HG02623 (cell line): Measurements from ENCODE around the gene FGFR2.

ENCODE experiments used
- ATAC-seq: cut with Tn5 transposase; IDR thresholded peaks from one replicate; pipeline ENCODE4 v1.9.1; 2021; ENCODE audit warnings: moderate library complexity; ENCODE audit not compliant: unreplicated experiment

Gene FGFR2

DNA sequence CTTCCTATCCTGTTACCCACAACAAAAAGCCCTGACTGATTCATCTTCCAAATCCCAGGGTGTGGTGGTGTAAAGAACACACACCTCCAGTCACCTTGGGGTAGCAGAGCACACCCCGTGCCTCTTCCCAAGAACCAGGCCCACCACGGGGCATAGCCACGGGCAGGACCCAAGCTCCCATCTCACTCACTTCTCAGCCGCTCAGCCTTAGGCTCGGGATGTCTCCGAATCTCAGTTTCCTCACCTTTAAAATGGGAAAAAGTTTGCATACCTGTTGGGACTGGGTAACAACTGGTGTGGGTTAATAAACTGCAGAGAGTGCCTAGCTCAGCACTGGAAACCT is 139.0 kb downstream of the FGFR2 start:
- ATAC-seq, result no peak

DNA sequence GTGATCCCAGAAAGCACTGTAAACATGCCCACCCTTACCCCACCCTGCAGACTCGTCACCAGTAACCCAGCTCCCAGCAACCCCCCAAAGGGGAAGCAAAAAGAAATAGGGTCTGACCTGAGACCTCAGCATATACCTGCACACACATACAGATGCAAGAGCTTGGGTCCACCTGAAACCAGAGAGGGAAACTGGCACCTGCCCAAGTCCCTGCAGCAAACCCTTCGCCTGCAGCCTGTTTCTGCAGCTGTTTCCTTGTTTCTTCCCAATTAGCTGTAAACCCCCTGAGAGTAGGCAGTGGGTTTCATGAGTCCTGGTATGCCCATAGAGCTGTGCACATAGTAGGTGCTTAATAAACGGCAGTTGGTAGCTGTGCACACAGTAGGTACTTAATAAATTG is 140.5 kb downstream of the FGFR2 start:
- no peak for ATAC-seq

DNA sequence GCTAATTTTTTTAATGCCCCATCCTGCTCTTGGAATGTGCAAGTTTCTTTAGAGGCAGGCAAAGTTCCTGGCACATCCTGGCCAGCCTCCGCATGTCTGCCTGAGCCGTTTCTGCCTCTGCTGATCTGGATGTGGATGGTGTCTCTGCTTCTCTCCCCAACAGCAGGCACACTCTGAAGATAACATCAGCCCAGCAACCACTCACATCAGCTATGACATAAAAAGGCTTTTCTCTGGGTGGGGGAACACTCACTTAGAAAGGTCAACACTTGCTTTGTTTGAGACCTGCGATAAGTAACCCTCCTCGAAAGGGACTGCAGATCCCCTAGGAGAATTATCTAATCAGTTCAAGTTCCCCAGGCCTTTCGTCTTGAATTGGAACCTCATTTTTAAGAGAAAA is 142.9 kb downstream of the FGFR2 start:
- no peak for ATAC-seq

DNA sequence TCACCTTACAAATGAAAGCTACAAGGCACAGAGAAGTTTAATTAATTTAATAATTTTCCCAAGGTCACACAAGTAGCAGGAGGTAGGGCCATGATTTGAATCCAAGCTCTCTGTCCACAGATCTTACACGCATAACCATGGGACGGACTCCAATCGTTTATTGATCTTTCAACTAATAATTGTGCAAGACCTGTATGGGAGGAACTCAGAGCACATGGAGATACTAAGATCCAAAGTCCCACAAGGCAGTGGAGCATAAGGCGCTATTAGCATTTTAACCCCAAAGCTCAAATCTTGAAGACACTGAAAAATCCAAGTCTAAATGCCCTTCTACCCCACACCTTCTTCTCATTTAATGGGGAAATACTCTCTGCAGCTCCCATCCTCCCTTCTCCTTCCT is 143.5 kb downstream of the FGFR2 start:
- no peak for ATAC-seq

DNA sequence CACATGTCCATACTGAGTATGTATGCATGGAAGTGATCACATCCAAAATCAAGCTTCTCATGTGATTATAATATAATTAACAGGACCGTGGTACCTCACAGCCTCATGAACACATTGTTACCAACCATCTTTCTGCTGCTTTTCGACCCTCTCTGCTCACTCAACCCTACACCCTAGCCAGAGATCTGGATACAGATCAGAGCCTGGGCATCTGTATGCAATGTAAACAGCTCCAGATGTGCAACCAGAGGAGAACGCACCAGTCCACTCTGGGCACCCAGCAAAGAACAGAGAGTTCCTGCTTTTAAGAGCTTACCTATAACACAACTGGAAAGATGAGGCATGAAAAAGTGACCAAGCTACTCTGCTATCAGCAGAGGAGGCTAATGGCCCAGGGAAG is 145.1 kb downstream of the FGFR2 start:
- ATAC-seq, result no peak

DNA sequence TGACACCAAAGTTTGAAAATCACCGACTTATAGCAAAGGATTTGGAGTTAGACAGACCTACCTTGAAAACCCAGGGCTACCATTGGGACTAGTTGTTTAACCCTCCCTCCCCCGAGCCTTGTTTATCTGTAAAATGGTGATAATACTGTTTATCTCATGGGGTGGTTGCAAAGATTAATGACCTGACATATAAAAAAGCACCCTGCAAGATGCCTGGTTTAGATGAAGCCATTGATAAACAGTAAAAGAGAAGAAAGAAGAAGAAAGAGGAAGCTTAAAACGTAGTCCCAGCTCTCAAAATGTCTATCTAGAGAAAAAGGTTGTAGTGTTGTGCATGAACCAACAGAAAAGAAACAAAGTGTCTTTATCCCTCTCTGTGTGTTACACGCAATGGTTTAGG is 145.7 kb downstream of the FGFR2 start:
- no peak for ATAC-seq

DNA sequence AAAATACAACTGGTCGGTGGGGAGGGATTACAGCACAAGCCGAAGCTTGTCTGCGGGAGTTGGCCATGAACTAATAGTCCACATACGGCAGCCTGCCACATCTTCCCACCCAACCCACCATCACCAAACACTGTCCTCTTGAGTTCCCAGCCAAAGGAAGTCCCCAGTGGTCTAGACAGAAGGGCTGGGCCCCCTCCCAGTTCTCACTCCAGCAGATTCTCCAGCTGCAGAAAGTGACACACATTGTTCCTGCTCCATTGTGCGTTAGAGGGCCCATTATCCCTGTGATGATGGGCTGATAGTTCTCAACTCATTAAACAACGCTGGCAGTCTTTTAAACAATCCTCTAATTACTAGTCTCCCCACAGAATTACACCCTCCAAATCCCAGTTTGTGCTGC is 148.0 kb downstream of the FGFR2 start:
- ATAC-seq, result no peak

DNA sequence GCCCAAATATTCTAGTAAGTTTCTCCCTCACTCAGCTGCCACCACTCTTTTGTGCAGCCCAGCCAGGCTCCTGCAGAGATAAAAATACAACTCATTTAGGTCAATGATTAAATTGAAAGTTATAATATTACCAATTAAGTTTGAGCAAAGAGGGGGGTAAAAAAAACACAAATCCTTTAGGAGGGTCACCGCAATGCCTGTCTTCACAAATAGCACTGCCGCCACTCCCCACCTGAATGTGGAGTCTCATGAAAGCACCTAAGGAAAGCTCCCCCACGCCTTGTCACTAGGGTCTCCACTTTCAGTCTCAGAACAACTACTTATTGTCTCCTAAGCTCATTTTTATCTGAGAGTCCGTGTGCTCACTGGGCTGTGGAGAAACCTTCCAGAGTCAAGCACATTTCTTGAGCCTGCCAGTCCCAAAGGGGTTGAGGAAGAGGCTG is 148.7 kb downstream of the FGFR2 start:
- ATAC-seq, result peak; percentile 23

DNA sequence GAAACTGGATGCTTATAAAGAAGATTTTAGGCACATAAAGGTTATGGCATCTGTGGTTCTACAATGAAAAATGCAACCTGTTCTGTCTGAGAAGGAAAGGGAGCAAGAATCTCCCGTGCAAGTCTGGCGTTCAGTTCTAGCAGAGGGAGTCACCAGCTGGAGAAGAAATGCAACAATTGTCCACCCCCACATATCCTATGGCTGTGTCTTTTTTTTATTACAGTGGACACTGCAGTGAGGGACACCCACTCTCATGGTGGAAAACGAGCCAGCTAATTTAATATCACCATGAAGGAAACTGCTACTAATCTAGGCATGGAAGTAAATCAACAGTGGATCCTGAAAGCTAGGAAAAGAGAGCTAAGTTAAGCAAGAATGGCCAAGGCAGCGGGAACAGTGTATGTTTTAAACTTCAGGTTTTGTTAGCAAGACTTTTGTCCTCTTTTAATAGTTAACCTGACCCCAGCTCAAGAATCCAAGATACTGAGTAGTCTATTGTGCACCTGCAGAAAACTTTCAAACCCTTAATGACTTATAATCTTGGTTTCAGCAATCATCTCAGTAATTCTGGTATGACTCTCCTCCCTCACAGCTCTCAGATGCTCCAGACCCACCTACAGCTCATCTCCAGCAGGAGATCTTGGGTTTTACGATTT is 149.3 kb downstream of the FGFR2 start:
- ATAC-seq, result peak; percentile 94

DNA sequence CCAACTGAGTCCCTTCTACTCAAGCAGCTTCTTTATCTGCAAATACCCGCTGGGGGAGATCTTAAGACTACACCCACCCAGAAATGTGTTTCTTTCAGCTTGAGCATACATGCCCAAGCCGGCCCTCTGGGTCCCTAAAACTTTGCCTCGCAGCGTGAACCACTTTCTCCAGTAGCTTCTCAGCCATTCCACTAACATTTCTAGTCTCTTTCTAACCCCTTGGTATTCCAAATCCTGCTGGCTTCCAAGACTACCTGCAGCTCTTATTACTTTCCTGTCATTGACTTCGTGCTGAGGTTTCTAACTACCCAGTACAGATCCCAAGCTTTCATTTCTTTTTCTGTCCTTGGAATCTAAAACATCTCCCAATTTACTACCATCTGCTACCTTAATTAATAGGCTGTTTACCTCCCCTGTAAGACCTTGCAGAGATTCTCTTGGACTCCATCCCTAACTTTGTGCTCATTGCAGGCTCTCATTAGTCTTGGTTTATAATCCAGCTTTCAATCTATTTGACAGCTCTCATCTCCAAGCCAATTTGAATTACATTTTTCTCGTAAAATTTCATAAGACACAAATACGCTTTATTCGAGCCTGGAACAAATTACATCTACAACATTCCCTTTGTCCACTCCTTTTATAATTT is 153.6 kb downstream of the FGFR2 start:
- no peak for ATAC-seq

DNA sequence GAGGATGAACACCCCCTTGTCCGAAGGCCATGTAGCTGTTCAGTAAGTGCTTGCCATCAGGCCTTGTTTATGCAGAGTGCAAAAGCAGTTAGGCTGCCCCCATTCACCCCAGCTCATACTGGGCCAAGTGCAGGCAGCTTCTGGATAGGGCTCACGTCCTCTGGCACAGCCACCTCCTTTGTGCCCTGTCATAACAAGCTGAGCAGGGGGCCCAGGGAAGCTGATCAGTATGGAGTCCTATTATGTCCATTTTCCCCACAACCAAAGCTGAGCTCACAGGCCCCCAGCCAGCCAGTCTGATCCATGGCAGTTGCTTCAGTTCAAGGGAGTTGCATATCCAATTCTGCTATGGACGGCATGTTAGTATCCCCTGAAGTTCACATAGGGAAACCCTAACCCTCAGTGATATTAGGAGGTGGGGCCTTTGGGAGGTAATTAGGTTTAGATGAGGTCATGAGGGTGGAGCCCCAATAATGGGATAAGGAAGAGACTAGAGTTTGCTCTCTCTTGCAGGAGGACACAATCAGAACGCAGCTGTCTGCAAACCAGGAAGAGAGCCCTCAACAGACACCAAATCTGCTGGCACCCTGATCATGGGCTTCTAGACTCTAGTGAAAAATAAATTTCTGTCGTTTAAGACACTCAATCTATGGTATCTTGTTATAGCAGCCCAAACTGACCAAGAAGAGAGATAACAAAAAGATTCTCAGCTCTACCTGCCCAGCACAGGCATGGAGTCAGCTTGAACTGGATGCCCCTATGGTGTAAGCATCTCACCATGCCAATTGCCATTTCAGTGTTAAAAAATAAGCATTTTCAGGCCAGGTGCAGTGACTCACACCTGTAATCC is 155.9 kb downstream of the FGFR2 start:
- no peak for ATAC-seq

DNA sequence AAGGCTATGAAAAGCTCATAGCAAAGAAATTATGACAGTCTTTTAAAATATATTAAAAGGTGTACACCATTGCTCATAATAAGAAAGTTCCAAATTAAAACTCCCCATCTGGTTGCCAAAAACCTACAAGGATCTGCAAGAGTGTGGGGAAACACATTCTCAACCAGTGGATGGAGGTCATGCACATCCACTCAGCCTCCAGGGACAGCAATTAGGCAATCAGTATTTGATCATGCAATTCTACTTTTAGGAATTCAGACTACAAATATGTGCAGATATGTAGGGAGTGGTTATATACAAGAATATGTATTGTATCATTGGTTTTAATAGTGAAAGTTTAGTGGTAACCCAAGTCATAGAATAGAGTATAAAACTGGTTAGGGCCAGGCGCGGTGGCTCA is 157.8 kb downstream of the FGFR2 start:
- ATAC-seq, result no peak

DNA sequence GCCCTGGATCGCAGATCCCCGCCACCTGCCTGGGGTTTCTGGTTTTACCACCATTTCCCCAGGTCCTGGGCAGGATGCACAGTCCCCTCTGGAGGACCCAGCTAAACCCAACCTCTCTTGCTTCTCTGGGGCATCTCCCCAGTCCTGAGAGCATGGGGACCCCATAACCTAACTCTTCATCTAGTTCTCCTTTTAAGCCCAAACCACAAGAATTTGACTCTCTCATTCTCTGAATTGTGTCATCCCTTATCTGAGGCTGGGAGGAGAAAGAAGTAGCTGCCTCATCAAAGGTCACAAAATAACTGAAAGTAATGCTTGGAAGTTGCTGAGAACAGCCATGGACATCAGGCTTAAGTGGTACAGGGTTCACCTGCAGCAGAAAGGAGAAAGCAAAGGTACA is 159.9 kb downstream of the FGFR2 start:
- ATAC-seq, result no peak

DNA sequence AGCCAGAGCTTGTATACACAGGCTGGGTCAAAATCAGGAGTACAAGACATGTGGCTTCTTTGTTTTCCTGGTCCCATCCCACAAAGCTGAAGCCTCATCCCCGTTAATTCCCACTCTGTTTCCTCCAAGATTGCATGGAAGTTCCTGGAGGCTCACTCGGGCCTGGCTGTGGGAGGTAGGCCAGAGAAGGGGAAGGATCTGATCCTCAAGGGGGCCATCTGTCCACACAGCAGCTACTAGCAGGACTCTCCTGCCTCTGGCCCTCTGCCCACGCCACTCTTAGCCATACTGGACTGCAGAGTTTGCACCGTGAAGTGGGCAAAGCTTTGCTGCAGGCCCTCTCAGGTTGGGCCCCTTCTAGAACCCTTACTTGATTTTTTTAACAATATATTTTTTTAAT is 160.6 kb downstream of the FGFR2 start:
- ATAC-seq, result no peak

DNA sequence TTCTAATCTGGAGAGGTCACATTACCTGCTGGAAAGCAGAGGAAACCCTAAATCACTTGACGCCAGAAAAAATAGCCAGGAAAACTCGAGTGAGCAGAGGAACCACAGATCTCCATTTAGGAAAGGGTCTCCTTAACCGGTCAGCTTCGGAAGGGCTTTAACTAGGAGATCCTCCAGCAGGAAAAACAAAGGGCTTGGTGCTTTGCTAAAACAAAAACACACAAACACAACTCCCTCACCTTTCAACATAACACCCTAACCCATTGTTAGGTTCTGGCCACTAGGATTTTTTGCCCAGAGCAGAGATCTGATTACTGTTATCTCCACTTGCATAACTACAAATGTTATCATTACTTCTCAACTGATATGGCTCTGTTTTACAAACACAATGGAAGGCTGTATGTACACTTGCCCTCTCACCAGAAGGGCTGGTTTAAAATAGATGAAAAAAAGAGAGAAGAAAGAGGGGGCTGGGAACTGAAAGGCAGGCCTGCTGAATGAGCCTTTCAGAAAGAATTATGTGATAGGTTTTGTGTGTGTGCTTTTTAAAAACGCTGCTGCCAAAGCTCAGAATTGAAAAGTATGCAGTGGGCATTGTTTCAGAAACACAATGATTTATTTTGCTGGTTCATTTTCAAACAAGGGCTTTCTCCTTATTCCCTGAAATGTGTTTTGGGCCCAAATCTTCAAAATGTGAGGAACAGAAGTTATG is 161.5 kb downstream of the FGFR2 start:
- no peak for ATAC-seq

DNA sequence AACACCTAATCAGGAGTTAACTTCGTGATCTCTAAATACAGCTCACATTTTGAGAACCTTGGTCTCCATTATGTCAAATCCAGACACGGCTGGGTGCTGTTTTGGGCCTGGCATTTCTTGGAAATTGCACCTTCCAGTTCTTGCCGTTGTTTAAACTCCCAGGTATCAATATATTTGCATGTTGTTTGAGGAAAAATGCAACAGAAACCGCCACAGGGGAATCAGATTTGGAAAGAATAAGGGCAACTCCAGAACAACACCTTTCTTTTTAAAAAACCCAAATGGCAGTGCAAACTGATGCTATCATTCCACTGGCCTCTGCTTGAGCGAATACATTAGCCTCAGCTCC is 162.0 kb downstream of the FGFR2 start:
- no peak for ATAC-seq

DNA sequence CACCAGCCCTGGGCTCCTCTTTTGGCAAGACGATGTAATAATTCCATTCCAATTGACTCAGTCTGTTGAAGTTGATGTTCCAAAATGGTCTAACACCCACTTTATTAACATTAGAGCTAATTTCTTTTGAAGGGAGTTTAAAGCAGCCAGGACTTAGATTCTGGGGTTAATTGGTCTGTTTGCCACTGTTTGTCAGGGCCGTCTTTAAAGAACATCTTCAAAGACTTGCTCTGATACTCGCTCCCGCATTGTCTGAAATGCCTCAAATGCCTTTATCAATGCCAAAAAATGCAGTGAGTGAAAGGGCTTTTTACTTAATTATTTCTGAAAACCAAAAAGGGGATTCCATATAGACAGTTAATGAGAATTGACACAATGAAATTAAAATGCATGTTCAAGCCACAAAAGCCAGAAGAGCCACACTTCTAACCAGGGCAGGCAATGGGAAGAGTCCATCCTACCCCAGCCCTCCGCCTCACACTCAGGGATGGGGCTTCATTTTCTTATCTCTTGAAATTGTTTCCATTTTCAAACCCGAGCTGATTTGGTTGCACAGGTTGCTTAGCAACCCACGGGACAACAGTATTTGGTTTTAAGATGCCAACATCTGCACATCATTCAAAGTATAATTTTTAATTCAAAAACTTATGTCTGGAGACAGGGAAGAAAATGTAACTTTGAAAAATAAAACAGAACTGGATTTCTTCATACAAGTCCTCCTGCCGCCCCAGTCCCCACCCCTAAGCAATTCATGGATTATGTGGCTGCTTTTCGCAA is 163.0 kb downstream of the FGFR2 start:
- ATAC-seq, result no peak

DNA sequence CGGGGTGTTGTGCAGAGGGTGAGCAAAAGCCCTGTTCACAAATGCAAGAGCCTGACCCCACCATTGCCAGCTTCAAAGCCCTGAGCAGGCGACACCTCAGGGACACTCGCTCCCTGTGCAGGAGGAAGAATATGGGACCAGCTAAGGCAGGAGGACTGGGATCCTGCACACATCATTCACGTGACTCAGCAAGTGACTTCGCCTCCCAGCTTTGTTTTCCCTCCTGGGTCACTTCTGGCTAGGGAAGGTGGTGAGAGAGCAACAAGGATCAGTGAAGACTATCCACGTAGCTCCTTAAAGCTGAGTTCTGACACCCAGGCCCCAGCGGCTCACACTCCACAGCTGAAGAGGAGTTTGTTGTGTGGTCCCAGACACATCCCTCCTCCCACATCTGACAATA is 164.3 kb downstream of the FGFR2 start:
- ATAC-seq, result no peak

DNA sequence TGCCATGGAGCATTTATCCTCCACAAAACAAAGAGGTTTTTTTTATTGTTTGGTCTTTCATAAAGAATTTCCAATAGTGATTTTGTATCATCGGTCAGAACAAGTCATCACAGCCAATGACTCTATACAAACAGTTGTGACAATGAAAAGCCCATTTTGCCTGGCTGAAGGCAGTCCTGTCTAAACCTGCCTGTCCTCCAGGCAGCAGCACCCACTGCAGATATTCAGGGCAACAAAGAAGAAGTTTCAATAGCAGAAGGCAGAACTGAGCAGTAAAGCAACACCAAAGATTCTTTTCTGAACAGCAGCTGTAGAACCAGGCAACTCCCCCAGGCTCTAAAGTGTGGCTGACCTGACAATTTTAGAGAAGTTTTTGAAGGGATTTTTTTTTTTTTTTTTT is 169.4 kb downstream of the FGFR2 start:
- ATAC-seq, result no peak
